ENCODE data around the gene SYNE3. TPM values are rescaled to one million over a fixed set of nuclear protein-coding genes. Genes with fewer than 3 reads are reported as not detected.

The SYNE3 gene
- total and polyA plus RNA-seq, 9 of the 15 experiments (the other 6 are each of a cell fraction or from before 2014, with no cell fraction given), result 0.04 to 3.1 (median 0.55) TPM

DNA sequence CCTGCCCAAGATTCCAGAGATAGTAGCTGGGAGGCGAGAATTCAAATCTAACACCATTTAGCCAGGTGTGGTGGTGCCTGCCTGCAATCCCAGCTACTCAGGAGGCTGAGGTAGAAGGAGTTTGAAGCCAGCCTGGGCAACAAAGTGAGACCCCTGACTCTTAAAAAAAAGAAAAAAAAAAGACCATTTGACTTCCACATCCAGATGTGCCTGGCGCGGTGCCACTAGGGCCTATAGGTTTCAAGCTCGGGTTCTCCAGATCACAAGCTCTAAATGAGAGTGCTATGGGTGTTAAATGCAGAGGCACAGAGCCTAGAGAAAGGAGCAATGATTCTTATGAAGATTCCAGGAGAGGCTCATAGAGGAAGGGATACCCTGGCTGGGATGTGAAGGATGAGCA is 22.5 kb downstream of the SYNE3 start (continued):
- TF ChIP-seq CBFB (CRISPR knock-in tag; IDR thresholded peaks at IDR 0.05) (no peak), PHB2 (IDR thresholded peaks at IDR 0.05; ENCODE audit: low read depth) (no peak), MAFK (IDR thresholded peaks at IDR 0.05; ENCODE audit: low read length) (no peak), SRSF7 (optimal IDR thresholded peaks at IDR 0.05; ENCODE audit: low read depth, low read length) (no peak)

DNA sequence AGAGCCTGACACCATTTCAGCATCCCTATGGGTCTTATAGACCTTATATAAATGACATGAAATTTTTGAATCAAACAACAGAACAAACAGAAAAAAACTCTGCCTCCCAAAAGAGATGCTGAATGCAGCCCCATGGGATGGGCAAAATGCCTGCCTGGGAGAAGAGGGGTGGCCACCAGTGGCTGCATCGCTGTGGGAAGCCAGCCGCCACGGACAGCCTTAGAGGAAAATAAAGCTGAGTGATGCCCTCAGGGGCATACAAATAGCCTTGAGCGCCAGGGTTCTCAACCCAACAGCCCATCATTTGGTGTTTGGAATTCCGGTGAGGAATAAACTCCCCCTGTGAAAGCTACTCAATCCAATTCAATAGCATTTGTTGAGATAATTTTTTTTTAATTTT is 22.9 kb downstream of the SYNE3 start:
- Histone ChIP-seq H2AFZ (ENCODE audit: low read depth, low read length) (no peak overlapping the region), H3K4me1 (replicated peaks in 1 of 2; ENCODE audit: control insufficient read depth in 2 of 2, insufficient read depth in 2 of 2, low read length in 2 of 2) (no peaks in the 10 kb centered on the region), H3K9ac (ENCODE audit: insufficient read depth in 1 of 2, low read depth in 2 of 2, low read length in 2 of 2) (no peak overlapping the region), H3K79me2 (ENCODE audit: control insufficient read depth, insufficient read depth, low read length) (no peaks in the 10 kb centered on the region), H3K4me3 (no peak overlapping the region), H3K9me1 (ENCODE audit: control insufficient read depth, insufficient read depth, low read length) (no peaks in the 10 kb centered on the region), H3K27me3 (ENCODE audit: control insufficient read depth in 2 of 2, insufficient read depth in 2 of 2, low read length in 2 of 2) (peaks cover 0 to 5% of the 10 kb centered on the region in 2 experiments; a peak in 2 of 5 replicates), H3K4me2 (ENCODE audit: insufficient read depth, low read length) (no peak overlapping the region), H3K9me3 (replicated peaks; ENCODE audit: control insufficient read depth, insufficient read depth, low read depth, low read length) (no peaks in the 10 kb centered on the region), H3K36me3 (ENCODE audit: control insufficient read depth, insufficient read depth, low read length) (no peaks in the 10 kb centered on the region), H4K20me1 (replicated peaks; ENCODE audit: control insufficient read depth, insufficient read depth, low read length) (no peaks in the 10 kb centered on the region; the same call in 1 of the 2 replicates), H3K27ac (ENCODE audit: extremely low read depth, low read depth, low read length) (no peak overlapping the region)
- CTCF ChIA-PET (ENCODE audit: low intra/inter-chr PET ratio), result no interaction called here
- intact Hi-C loops (cut with micrococcal nuclease) (no loop called here), in situ Hi-C loops (cut with MboI) (no loop called here)
- POLR2A ChIA-PET, result interaction anchor here (1.1 kb wide), 1 partner anchor 12 kb away, joined by 3 read pairs; no protein-coding TSS in a partner anchor
- 40% methylated on average over 3 of the region's 5 CpGs for WGBS (ENCODE audit: insufficient coverage, low coverage, missing lambda C conversion rate)
- ATAC-seq (no peak), DNase-seq (ENCODE audit: extremely low read depth in 1 of 4, low spot score in 3 of 4) (no peak), FAIRE-seq (no peak)
- BruUV-seq (replicated peaks), result no TSS peak
- TF ChIP-seq E2F5 (CRISPR knock-in tag; IDR thresholded peaks at IDR 0.05) (no peak), CHD7 (IDR thresholded peaks at IDR 0.05; ENCODE audit: low read depth, low read length) (no peak), ZNF589 (CRISPR knock-in tag; IDR thresholded peaks at IDR 0.05; ENCODE audit: low read depth) (no peak), STAG1 (CRISPR knock-in tag; IDR thresholded peaks at IDR 0.05; ENCODE audit: borderline replicate concordance) (no peak)
